ENCODE results near the gene LATS1. TPM values are rescaled to one million over a fixed set of nuclear protein-coding genes. Genes with fewer than 3 reads are reported as not detected.
"Not testable (repeated sequence)": the region's sequence is repeated elsewhere in the genome, so short reads cannot be mapped to it uniquely, and the experiment has no call there.

Gene LATS1
- total RNA-seq, 1 donor from 2014 or later, result 14.6 TPM

GRCh38 chr6:149683256-149683859 is 34.5 kb downstream of the LATS1 start:
- intact Hi-C loops (cut with DNase I), result no loop called here
- DNase-seq (ENCODE audit: low spot score), result no peak

- intact Hi-C loops (cut with DNase I); DNase-seq (ENCODE audit: low spot score): not testable (repeated sequence)
Observed at GRCh38 chr6:149681845-149682244, 36.1 kb downstream of the LATS1 start.

- intact Hi-C loops (cut with DNase I), result no loop called here
- no peak for DNase-seq (ENCODE audit: low spot score)
Observed at GRCh38 chr6:149681209-149681608, 36.7 kb downstream of the LATS1 start.

GRCh38 chr6:149680503-149680902 is 37.4 kb downstream of the LATS1 start:
- intact Hi-C loops (cut with DNase I), result no loop called here
- no peak for DNase-seq (ENCODE audit: low spot score)

GRCh38 chr6:149672265-149672664 is 45.6 kb downstream of the LATS1 start:
- intact Hi-C loops (cut with DNase I); DNase-seq (ENCODE audit: low spot score): not testable (repeated sequence)

GRCh38 chr6:149660028-149660427 is 57.9 kb downstream of the LATS1 start:
- no peak for DNase-seq (ENCODE audit: low spot score)
- intact Hi-C loops (cut with DNase I), result no loop called here

GRCh38 chr6:149657441-149657840 is 60.5 kb downstream of the LATS1 start:
- DNase-seq (ENCODE audit: low spot score), result no peak
- intact Hi-C loops (cut with DNase I), result no loop called here

- DNase-seq (ENCODE audit: low spot score), result no peak
- intact Hi-C loops (cut with DNase I), result no loop called here
Observed at GRCh38 chr6:149651056-149651455, 66.8 kb downstream of the LATS1 start.

- peak; percentile 93 for DNase-seq (ENCODE audit: low spot score)
- intact Hi-C loops (cut with DNase I), result loop anchor here (2.0 kb wide), 1 partner anchor 82 kb away; the partner anchor contains the start of gene GINM1
Observed at GRCh38 chr6:149648148-149649145, 69.5 kb downstream of the LATS1 start, which contains the start of gene KATNA1. TSS of gene KATNA1 (minus strand) at chr6:149648714. CDS start at chr6:149638547, 10,167 bp downstream.

GRCh38 chr6:149646599-149646998 is 71.3 kb downstream of the LATS1 start:
- no peak for DNase-seq (ENCODE audit: low spot score)
- intact Hi-C loops (cut with DNase I), result no loop called here

GRCh38 chr6:149642829-149643580 is 74.9 kb downstream of the LATS1 start:
- intact Hi-C loops (cut with DNase I), result no loop called here
- no peak for DNase-seq (ENCODE audit: low spot score)

- intact Hi-C loops (cut with DNase I), result no loop called here
- no peak for DNase-seq (ENCODE audit: low spot score)
Observed at GRCh38 chr6:149636124-149636523, 81.8 kb downstream of the LATS1 start.

GRCh38 chr6:149634315-149634714 is 83.6 kb downstream of the LATS1 start:
- intact Hi-C loops (cut with DNase I), result no loop called here

GRCh38 chr6:149628875-149629510 is 88.9 kb downstream of the LATS1 start:
- intact Hi-C loops (cut with DNase I), result no loop called here
- DNase-seq (ENCODE audit: low spot score), result no peak

More at GRCh38 chr6:149634315-149634714, 83.6 kb downstream of the LATS1 start:
- no peak for DNase-seq (ENCODE audit: low spot score)

- DNase-seq (ENCODE audit: low spot score), result no peak
- intact Hi-C loops (cut with DNase I), result no loop called here
Observed at GRCh38 chr6:149627672-149628071, 90.2 kb downstream of the LATS1 start.

GRCh38 chr6:149615805-149616204 is 102.1 kb downstream of the LATS1 start:
- no peak for DNase-seq (ENCODE audit: low spot score)
- intact Hi-C loops (cut with DNase I), result no loop called here

- DNase-seq (ENCODE audit: low spot score), result no peak
- intact Hi-C loops (cut with DNase I), result no loop called here
Observed at GRCh38 chr6:149614337-149614736, 103.6 kb downstream of the LATS1 start.

GRCh38 chr6:149608381-149608982 is 109.4 kb downstream of the LATS1 start:
- DNase-seq (ENCODE audit: low spot score), result no peak
- intact Hi-C loops (cut with DNase I), result no loop called here

Measured in cardiac septum (tissue), 1 donor.